ENCODE data around the gene CYS1.

DNA sequence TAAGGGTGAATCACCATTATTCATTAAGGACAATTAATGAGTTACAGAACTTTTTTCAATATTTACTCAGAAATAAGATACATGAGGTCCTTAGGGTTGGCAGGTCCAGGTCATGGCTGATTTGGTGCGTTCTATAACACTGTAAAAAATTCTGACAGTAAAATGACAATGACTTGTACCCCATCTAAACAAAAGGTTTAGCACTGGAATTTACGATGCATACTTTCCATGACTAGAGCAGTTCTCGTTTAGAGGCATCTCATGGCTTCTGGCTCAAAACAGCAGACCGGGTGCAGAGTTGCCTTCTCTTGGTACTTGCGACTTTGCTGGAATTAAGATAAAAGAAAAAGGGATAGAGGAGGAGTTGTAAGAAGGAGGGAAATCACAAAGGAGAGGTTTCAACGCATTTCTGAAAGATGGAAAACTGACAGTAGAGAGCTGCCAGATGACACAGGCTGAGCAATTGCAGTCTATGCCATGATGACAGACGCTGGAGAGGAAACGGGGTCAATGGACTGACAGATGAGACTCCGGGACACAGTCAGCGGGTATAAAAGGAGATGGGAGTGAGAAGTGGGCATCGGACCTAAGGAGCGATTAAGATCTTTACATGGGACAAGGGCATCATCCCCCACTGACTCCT lies 4.1 kb upstream of the CYS1 start:
- no peak for TF ChIP-seq ZNF274 (IDR thresholded peaks at IDR 0.05; ENCODE audit: low read depth, low read length)
- TF ChIP-seq YY1 (IDR thresholded peaks at IDR 0.05; ENCODE audit: insufficient read depth, insufficient read length): no peak

All from NT2/D1 (cell line).